IPS DF 4.7 (cell line): Measurements from ENCODE around the gene PREX1.

ENCODE experiments used
- DNase-seq: peaks from one replicate; pipeline ENCODE4 v3.0.0-alpha.2; 2013; ENCODE audit warnings: low spot score; ENCODE audit errors: extremely low read depth

Gene PREX1

DNA sequence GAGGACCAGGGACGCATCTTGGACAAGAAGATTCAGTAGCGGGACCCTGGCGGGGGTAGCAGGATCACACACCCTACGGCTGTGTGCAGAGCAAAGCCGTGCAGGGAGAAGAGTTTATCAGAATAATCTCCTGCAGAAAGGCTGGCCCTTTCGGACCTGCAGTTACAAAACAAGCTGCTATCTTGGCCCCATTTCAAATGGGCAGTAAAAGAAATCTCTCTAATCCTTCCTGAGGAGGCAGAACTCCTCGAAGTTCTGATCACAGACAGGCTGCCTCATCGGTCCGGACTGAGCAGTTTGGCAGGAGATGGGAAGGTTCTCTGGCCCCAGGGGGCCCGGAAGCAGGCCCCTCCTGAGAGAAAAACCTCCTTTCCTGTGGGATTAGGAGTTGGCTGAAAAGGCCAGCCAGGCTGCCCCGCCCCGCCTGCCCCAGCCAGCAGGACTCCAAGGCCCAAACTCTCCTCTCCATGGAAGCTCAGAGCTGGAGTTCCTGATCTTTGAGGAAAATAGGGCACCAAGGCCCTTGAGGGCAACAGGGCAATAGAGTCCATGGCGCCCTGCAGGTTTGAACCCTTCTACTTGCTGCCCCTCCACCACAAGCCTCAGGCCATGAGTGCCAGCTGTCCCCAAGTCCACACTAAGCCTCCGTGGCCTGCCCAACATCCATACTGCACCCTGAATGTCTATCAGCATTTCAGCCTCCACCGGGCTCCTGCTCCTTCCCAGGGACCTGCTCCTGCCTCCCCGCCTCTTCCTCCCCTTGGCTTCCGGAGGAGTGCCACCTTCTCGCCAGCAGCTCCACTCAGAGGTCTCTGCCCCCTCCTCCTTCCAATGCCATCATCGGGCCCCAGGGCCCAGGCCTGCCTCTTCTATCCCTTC lies 141.3 kb downstream of the PREX1 start:
- DNase-seq: no peak

DNA sequence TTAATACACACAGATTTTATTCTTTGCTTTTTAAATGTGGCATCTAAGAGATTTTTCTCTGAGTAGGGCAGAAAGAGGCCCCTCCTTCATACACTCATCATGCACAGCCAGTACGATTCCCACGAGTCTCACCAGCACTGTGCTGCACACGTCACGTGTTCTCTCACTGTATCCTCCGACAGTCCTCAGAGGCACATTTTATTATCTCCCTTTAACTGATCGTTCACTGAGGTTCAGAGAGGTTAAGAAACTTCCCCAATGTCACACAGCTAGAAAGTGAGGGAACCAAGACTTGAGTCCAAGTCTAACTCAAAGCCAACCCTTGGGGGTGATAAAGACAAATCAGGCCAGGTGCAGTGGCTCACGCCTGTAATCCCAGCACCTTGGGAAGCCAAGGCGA lies 142.5 kb downstream of the PREX1 start:
- no peak for DNase-seq

DNA sequence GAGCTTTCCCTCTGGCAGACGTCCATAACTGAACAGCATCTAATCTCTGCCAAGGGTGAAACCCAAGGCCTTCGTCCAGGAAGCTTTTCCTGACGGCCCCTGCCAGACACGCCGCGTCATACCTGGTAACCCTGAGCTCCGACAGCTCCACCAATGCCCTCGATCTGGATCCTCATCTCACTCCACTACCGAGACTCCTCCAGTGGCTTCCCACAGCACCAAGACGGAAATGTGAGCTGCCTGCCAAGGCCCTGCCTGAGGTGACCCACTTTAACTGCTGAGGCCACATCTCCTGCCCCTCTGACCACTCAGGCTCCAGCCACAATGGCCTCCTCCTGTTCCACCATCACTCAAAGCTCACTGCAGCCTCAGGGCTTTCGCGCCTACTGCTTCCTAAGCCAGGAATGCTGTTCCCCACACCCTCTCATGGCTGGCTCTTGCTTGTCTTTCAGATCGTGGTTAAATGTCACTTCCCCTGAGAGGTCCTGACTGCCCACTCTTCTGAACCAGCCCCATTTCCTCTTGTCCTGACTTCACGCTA lies 143.2 kb downstream of the PREX1 start:
- DNase-seq: no peak

DNA sequence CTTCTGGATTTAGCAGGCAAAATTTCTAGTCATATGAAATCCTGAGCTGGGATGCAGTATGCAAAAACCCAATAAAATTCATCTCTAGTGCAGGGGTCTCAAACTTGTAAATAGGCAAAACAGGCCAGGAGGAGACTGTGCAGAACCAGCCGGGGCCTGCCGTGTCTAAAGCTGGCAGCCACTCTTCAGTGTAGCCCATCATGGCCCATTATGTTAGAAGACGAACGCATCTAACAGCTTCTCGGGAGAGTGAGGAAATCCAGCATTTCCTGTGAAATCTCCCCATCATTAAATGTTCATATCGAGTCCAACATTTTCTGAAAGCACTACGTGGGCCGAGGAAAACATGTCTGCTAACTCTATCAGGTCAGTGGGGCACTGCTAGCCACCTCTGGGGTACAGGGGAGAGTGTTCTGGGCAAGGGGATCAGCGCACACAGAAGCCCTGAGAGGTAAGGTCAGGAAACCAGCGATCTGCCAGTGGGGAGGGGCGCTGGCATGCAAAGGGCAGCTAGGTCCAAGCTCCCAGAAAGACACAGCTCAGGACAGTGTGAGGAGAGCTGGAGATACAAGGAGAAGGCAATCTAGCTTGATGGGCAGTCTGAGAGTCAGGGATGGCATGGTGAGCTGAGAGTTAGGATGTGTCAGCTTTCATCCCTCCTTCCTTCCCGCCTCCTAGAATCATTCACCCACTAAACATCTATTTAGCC lies 144.2 kb downstream of the PREX1 start:
- no peak for DNase-seq

GRCh38 chr20:48682529-48683363 lies 145.1 kb downstream of the PREX1 start:
- DNase-seq: no peak

GRCh38 chr20:48681873-48682426 lies 145.8 kb downstream of the PREX1 start:
- no peak for DNase-seq

- no peak for DNase-seq
Measured at GRCh38 chr20:48681201-48681872, 146.5 kb downstream of the PREX1 start.

DNA sequence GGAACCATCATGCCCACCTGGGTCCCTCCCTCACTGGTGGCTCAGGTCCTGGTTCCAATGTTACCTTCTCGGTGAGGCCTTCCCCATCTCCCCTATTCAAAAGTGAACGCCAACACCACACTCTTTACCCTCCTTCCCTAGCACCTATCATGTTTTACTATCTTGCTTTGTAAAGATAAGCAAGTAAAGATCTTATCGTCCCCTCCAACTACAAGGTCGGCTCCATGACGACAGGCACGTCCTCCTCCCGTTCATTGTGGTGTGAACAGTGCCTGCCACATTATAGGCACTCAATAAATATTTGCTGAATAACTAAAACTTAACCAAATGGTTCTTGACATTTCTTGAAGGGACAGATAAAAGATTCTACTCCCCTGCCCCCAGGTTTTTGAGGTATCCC lies 147.1 kb downstream of the PREX1 start:
- DNase-seq: no peak

GRCh38 chr20:48679599-48679998 lies 148.2 kb downstream of the PREX1 start:
- DNase-seq: no peak

DNA sequence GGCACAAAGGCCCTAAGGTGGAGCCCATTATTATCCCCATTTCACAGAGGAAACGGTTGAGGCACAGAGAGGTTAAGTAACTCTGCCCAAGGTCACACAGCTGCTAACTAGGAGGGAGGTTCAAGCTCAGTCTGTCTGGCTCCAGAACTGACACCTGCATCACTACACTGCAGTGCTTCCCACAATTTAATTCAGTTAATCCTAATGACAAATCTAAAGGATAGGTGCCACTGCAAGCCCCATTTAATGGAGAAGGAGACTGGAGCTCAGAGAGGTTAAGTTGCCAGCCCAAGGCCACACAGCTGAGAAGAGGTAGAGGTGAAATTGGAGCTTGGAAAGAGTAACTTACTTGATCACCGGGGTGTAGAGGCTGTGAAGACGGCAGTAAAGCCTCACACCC lies 148.8 kb downstream of the PREX1 start:
- no peak for DNase-seq

GRCh38 chr20:48678421-48678820 lies 149.4 kb downstream of the PREX1 start:
- no peak for DNase-seq

- DNase-seq: no peak
Measured at GRCh38 chr20:48676795-48677460, 150.9 kb downstream of the PREX1 start.

DNA sequence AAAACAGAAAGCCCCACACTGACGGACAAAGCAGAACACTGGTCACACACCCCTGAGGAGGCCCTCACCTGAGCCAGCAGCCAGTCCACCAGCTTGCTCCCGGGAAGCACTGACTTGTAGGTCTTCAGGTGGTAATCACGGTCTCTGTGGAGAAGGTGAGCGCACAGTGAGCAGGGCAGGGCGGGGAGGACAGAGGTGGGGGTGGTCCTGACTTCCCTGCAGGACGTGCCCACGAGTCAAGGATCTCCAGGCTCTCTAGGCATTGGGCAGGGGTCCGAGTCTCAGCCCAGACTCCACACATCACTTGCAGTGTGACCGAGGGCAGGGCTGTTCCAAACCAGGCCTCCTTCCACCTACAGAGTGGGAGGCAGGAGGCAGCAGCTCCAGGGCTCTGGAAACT lies 151.7 kb downstream of the PREX1 start:
- DNase-seq: no peak

DNA sequence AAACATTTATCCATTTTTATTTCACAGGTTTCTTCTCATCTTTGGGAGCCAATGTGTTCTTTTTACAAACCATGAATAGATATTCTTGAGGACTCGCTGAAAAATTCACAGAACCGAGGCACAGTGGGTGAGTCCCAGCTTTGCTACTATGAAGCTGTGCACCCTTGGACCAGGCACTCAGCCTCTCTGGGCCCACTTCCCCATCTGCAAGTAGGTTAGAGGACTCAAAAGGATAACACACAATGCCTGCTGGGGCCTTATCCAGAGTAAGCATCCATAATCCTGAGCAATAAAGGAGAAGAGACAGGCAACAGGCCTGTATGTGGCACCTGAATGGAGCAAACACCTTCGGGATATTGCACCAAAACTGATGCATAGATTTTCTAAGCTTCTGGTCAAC lies 153.3 kb downstream of the PREX1 start:
- no peak for DNase-seq

GRCh38 chr20:48673507-48673906 lies 154.3 kb downstream of the PREX1 start:
- DNase-seq: no peak

DNA sequence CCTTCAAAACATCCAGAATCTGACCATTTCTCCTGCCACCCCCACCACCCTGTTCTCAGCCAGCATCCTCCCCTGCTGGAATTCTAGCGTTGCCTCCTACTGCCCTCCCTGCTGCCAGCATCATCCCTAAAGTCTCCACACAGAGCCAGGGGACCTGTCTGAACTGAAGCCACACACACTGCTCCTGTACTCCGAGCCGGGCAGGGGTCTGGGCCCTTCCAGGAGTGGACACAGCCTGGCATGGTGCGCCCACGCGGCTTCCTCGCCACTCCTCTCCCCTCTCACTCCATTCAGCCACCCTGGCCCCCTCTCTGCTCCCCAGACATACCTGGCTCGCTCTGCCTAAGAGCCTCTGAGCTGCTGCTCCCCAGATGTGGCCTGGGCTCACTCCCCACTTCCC lies 155.5 kb downstream of the PREX1 start:
- DNase-seq: no peak

GRCh38 chr20:48671141-48671540 lies 156.7 kb downstream of the PREX1 start:
- DNase-seq: no peak

DNA sequence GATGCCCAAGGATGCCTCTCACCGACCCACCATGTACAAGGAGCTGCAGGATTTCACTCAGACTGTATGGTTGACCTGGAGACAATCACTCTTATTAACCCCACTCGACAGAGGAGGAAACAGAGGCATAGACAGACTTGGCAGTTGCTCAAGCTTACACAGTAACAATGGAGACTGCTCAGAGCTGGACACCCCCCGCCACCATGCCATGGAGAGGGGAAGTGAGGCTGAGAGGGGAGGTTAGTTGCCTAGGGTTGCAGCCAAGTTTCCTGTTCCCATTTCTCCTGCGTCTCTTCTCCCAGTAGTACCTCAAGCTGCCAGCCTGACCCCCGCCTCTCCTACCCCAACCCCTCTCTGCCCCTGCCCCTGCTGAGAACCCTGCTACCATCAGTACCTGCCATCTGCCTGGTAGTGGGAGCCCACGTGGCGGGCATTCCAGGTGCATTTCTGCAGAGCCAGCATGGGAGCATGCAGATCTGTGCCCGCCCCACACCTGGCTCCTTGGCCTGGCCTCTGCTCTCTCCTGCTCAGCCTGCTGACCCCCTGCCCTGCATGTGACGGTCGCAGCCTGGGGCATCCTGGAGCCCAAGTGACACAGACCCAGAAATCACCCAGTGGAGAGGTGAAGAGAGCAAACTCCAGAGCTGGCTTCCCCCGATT lies 157.7 kb downstream of the PREX1 start:
- no peak for DNase-seq

DNA sequence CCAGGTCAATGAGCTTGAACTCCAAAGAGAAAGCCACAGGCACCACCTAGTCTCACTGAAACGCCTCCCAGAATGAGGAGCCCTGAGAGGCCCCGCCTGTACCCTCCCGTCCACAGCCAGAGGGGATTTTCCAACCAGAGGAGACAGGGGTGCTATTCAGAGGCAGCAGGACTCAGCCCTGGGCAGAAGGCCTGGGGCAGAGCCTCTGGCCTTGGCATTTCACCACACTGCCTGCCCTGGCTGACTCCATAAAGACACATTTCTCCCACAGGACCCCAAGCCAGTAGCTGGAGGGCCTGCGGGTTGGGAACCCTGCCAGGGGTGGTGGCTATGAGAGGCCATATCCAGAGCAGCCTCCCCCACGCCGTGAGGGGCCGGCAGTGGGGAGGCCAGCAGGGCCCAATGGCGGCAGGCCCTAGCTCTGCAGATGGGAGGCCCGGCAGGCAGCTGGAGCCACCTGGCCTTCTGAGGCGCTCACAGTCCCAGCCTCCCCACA lies 159.3 kb downstream of the PREX1 start:
- DNase-seq: no peak
